HG03045 (cell line): Measurements from ENCODE around the gene NAT14.
"Not testable (repeated sequence)": the region's sequence is repeated elsewhere in the genome, so short reads cannot be mapped to it uniquely, and the experiment has no call there.

Experiments
- ATAC-seq: cut with Tn5 transposase; IDR thresholded peaks from one replicate; pipeline ENCODE4 v1.9.1; 2021; ENCODE audit warnings: mild to moderate bottlenecking, moderate library complexity; ENCODE audit not compliant: unreplicated experiment

Gene NAT14

GRCh38 chr19:55530996-55531395 is 46.0 kb downstream of the NAT14 start:
- no peak for ATAC-seq

GRCh38 chr19:55534280-55534679 is 49.3 kb downstream of the NAT14 start:
- ATAC-seq, result not testable (repeated sequence)

- ATAC-seq, result no peak
Measured at GRCh38 chr19:55535173-55535964, 50.4 kb downstream of the NAT14 start.

- no peak for ATAC-seq
Measured at GRCh38 chr19:55535965-55536350, 51.0 kb downstream of the NAT14 start.

- no peak for ATAC-seq
Measured at GRCh38 chr19:55536366-55536765, 51.4 kb downstream of the NAT14 start.
